ENCODE data around the gene SPSB4. TPM values are rescaled to one million over a fixed set of nuclear protein-coding genes. Genes with fewer than 3 reads are reported as not detected.
A peak's percentile ranks its signal among the peaks of the same experiment; 100 is the strongest.
"Not testable (repeated sequence)": the region's sequence is repeated elsewhere in the genome, so short reads cannot be mapped to it uniquely, and the experiment has no call there.

Gene SPSB4
- total and polyA plus RNA-seq, 9 donors: 0.07 to 0.57 (median 0.12) TPM; not detected in 5

- 68 to 77% (median 73%) methylated on average over 13 of the region's 13 CpGs for WGBS, 3 donors
Observed at GRCh38 chr3:141114816-141115460, 63.8 kb downstream of the SPSB4 start.

GRCh38 chr3:141115789-141116541 is 64.8 kb downstream of the SPSB4 start:
- H3K4me3 ChIP-seq: no peak overlapping the region
- TF ChIP-seq POLR2A (IDR thresholded peaks at IDR 0.05) (peak; percentile 30), EP300 (IDR thresholded peaks at IDR 0.05) (no peak), CTCF (IDR thresholded peaks at IDR 0.05) (peak in 1 of 3 donors; percentile 12)
- DNase-seq: peak; percentile 26 to 61 (median 41)
- H3K36me3 ChIP-seq: no peaks in the 10 kb centered on the region
- intact Hi-C loops (cut with DNase I): no loop called here
- no peaks in the 10 kb centered on the region for H3K9me3 ChIP-seq
- H3K4me1 ChIP-seq (ENCODE audit: insufficient read depth): peaks cover 16% of the 10 kb centered on the region
- WGBS, 3 donors: 14 to 28% (median 24%) methylated on average over 3 of the region's 3 CpGs
- no peaks in the 10 kb centered on the region for H3K27me3 ChIP-seq
- H3K27ac ChIP-seq: peak overlapping the region; percentile 4 to 78

More at GRCh38 chr3:141114816-141115460, 63.8 kb downstream of the SPSB4 start:
- Histone ChIP-seq H3K4me1 (ENCODE audit: insufficient read depth) (peaks cover 16% of the 10 kb centered on the region), H3K27ac (peak overlapping the region in 1 of 2 donors; percentile 45), H3K36me3 (no peaks in the 10 kb centered on the region), H3K27me3 (no peaks in the 10 kb centered on the region), H3K9me3 (no peaks in the 10 kb centered on the region), H3K4me3 (no peak overlapping the region)
- TF ChIP-seq EP300 (IDR thresholded peaks at IDR 0.05) (no peak), CTCF (IDR thresholded peaks at IDR 0.05) (peak in 2 of 3 donors; percentile 19 to 35)
- intact Hi-C loops (cut with DNase I): no loop called here
- DNase-seq: peak; percentile 32 to 72 (median 69)

GRCh38 chr3:141116721-141117120 is 65.6 kb downstream of the SPSB4 start:
- Histone ChIP-seq H3K27ac (peak overlapping the region; percentile 4 to 78), H3K9me3 (no peaks in the 10 kb centered on the region), H3K27me3 (no peaks in the 10 kb centered on the region), H3K4me1 (ENCODE audit: insufficient read depth) (peaks cover 16% of the 10 kb centered on the region), H3K36me3 (no peaks in the 10 kb centered on the region), H3K4me3 (no peak overlapping the region)
- TF ChIP-seq CTCF (IDR thresholded peaks at IDR 0.05) (no peak), EP300 (IDR thresholded peaks at IDR 0.05) (no peak), POLR2A (IDR thresholded peaks at IDR 0.05) (no peak)
- intact Hi-C loops (cut with DNase I): no loop called here
- 88 to 96% (median 94%) methylated on average over 1 of the region's 1 CpG for WGBS, 3 donors
- no peak for DNase-seq

- H3K27ac ChIP-seq; H3K4me3 ChIP-seq; H3K9me3 ChIP-seq; H3K36me3 ChIP-seq; DNase-seq; intact Hi-C loops (cut with DNase I); H3K27me3 ChIP-seq: not testable (repeated sequence)
- WGBS, 3 donors: 94 to 100% (median 97%) methylated on average over 1 of the region's 1 CpG
- peaks cover 16% of the 10 kb centered on the region for H3K4me1 ChIP-seq (ENCODE audit: insufficient read depth)
Observed at GRCh38 chr3:141117982-141118381, 66.8 kb downstream of the SPSB4 start.

Data from ovary (tissue), 9 donors.